HG03025 (cell line): ENCODE data around the gene GRIN2B.

Source experiments
- ATAC-seq: cut with Tn5 transposase; IDR thresholded peaks from one replicate; pipeline ENCODE4 v1.9.1; 2021; ENCODE audit warnings: mild to moderate bottlenecking, moderate library complexity; ENCODE audit not compliant: unreplicated experiment, low FRiP score

The GRIN2B gene

DNA sequence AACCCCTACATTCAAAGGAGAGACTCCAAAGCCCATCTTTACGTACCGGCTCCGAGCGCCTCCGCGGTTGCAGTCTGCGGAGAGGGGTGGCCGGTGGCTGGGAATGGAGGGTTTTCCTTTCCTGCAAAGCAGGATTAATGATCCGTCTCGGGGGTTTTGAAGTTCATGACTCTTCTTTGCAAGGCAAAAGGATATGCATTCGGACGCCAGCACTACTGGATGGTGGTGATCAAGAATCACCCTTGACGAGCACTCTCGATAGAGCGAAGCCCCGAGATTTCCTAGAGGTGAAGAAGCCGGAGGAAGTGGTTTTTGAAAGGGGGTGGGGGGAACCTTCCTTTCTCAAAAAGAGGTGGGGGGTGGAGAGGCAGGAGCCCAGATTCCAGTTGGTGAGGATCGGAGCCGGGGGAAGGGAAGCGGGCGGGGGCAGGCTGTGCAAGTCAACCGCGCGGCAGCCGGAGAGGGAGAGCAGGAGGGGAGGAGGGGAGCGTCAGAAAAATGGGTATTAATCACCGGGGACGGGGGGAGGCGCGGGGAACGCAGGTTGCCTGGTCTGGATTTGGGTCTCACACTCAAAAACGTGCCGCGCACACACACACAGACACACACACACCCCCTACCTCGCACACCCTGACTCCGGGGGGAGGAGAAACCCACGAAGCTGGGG is at the start of gene GRIN2B:
Gene GRIN2B (minus strand): TSS at position 307 of the 667 bp plus-strand sequence. CDS start 115,394 bp downstream, outside the sequence.
- no peak for ATAC-seq

- no peak for ATAC-seq
Observed at GRCh38 chr12:14026537-14026936, 45.1 kb upstream of the GRIN2B start.

GRCh38 chr12:14024591-14024990 is 43.2 kb upstream of the GRIN2B start:
- ATAC-seq, result no peak

DNA sequence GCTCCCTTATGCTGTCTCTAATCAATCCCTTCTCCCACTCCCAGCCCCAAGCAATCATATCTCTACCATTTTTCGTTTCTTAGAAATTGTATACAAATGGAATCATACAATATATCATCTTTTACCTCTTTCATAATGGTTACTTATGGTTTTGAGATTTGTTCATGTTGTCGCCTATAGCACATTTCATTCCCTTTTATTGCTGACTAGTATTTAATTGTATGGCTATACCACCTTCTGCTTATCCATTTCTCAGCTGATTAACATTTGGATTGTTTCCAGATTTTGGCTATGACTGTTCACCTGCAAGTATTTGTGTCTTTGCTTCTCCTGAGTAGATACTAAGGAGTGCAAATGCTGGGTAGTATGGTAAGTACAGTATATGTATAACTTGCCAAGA is 36.7 kb upstream of the GRIN2B start:
- no peak for ATAC-seq

DNA sequence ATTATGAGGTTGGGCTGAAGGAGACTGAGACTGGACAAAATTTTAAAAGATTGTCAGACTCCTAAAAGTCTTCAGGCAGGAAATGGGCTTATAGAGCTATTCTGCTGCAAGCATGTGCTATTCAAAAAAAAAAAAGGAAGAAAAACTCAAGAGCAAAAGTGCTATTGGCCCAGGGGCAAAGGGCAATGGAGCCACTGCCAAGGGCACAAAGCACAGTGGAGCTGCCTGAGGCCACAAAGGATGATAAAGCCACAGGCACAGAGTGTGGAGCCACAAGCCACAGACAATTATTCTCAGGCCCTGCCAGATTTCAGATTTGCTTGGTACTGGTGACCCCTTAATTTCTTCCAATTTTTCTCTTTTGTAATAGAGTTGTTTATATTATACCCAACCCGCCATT is 29.6 kb upstream of the GRIN2B start:
- no peak for ATAC-seq

DNA sequence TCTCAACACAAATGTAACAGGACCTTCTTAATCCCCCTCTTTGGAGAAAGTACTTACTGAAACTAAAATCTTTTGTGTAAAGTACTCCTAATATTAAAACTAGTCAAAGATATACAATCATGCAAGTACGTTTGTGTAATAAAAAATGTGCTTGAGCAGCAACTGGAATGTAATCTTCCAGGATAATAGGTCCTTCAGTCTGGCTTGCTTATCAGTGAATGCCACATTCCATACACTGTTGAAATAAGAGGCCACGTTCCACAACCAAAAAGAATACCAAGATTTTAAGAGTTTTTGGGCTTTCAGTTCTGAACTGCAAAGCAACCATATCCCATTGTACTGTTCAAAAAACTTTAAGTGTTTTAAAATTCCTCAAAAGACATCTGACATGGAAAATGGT is 26.2 kb upstream of the GRIN2B start:
- no peak for ATAC-seq

GRCh38 chr12:13992585-13992984 is 11.2 kb upstream of the GRIN2B start:
- no peak for ATAC-seq

GRCh38 chr12:13992106-13992505 is 10.7 kb upstream of the GRIN2B start:
- no peak for ATAC-seq

DNA sequence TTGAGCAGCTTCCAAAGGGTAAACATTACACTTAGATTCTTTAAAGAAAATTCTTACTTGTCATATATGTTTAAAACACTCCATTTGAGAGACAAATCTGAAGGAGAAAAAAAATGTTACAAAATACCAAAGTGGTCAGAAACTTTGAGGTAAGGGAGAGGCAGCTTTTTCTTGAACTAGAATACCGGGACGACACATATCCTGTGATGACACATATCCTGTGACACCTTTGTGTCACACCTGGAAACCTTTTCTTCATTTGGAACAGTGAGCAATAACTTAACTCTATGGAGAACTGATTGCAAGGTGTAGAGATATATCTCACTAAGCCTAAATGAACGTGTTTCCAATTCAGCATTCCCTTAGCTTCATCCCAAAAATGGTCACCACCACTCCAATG is 4.6 kb upstream of the GRIN2B start:
- no peak for ATAC-seq

DNA sequence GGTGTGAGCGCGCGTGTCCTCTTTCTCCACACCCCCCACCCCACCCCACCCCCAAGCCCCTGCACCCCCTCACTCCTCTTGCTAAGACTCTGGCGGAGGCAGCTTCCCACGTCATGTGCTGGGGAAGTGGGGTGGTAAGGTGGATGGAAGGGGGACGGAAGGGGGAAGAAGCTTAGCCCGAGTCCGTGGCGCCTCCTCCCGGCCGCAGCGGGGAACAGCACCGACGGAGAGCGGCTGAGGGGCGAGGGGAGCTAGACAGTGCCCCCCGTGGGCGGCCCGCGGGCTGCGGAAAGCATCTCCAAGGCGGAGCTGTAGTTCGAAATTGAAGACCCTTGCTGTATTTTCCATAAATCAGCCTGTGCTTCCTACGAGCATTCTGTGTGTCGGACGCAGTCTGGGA is 588 bp upstream of the GRIN2B start:
- ATAC-seq, result no peak

DNA sequence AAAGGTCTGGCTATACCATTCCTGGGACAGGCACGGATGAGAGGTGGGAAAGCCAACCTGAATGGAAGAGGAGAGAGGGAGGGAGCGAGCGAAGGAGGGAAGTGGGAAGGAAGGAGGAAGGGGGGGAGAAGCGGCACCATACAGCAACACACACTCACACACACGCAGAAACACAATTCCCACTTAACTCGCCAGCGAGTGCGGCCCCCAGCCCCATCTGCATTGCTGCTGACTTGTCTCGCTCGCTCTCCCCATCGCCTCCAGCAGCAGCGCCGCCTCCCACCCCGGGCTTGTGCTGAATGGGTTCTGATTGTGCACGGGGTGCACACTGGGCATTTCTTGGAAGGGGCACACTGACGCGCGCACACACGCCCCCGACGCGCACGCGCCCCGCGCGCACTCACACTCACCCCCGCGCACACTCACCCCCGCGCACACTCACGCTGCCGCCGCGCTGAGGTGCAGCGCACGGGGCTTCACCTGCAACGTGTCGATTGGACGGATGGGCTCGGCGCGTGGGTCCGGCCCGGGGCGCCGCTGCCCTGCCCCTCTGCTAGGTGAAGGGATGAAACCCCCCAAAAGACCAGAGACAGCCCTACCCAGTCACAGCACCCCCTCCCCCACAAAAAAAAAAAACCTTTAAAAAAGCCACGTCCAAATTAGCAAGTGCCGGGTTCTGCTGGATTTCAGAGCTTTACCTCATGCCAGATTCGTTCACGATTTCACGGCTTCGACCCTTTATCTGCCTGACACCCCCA is 685 bp downstream of the GRIN2B start:
- no peak for ATAC-seq

GRCh38 chr12:13979772-13980378 is 1.5 kb downstream of the GRIN2B start:
- no peak for ATAC-seq

- no peak for ATAC-seq
Observed at GRCh38 chr12:13978876-13979275, 2.5 kb downstream of the GRIN2B start.

DNA sequence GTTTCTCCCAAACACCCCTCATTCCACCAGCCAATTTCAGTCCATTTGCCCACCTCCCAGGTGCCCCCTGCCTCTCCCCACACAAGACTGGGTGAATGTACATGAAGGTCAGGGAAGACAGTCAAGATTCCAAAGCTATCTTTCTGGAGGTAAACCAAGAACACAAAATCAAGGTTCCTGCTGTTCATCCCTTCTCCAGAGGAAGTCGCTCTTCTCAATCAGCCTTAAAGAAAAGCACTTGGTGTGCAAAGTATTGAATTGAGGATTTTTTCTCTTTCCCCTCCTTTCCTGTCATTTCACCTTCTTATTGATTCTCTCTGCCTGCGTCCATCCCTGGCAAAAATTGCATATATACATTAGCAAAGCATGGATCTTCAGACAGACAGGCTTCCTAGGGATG is 4.5 kb downstream of the GRIN2B start:
- ATAC-seq, result no peak

- no peak for ATAC-seq
Observed at GRCh38 chr12:13976028-13976584, 5.3 kb downstream of the GRIN2B start.

DNA sequence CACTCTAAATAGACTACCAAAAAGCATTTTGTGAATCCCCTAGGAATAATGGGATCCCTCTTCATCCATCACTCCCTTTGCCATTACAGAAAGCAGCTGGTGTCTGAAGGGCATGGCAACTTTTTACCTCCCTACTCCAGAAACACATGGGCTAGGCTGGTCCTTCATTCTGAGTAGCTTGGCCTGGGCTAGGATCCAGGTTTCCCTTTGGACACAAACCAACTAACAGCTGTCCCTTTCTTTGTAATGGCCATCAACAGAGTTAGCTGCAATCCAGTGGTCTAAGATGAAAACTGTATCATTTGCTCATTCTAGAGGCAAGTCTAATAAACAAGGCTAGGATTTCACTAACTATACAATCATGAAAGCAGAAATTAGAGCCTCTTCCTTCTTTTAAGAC is 7.4 kb downstream of the GRIN2B start:
- no peak for ATAC-seq

- no peak for ATAC-seq
Observed at GRCh38 chr12:13970803-13971202, 10.6 kb downstream of the GRIN2B start.

GRCh38 chr12:13968281-13968680 is 13.1 kb downstream of the GRIN2B start:
- ATAC-seq, result no peak

DNA sequence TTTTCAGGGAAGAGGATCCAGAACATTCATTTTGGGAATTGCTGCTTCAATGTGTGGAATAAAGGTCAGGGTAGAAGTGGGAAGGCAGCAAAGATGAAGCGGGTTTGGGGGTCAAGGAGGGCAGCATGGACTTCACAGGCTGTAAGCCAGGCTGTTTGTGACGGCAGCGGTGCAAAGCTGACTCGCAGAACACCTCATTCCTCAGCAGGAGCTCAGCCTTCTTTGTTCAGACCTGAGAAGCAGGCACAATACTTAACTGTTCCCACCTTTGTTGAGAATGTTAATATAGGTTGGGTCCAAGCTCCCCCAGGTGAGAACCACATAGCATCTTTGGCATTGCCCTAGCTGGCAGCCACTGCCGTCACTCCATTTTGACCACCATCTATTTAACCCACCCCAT is 16.7 kb downstream of the GRIN2B start:
- ATAC-seq, result no peak

- ATAC-seq, result no peak
Observed at GRCh38 chr12:13962699-13963098, 18.7 kb downstream of the GRIN2B start.

- ATAC-seq, result no peak
Observed at GRCh38 chr12:13961971-13962370, 19.4 kb downstream of the GRIN2B start.
